GM23338 (cell line): ENCODE results near the gene SCAF4.

ENCODE experiments used
- CTCF ChIP-seq, 2 experiments: fragments of 200-600 bp in 1 of 2; sonication (generic) in 1 of 2; conservative IDR thresholded peaks; 2 replicates each; pipeline versions ENCODE4 v1.5.1 to v1.6.1; 2016 to 2017; ENCODE audit warnings: antibody characterized with exemption in 2 of 2, low read depth in 2 of 2, mild to moderate bottlenecking in 2 of 2, moderate library complexity in 1 of 2
- EZH2 ChIP-seq: fragments of 200-600 bp; sonication (generic); IDR thresholded peaks from one replicate; pipeline ENCODE4 v1.8.0; 2017; ENCODE audit warnings: antibody characterized with exemption, mild to moderate bottlenecking, low read depth; ENCODE audit not compliant: unreplicated experiment
- EZH2phosphoT487 ChIP-seq: fragments of 200-600 bp; sonication (generic); IDR thresholded peaks from one replicate; pipeline ENCODE4 v1.8.1; 2018; ENCODE audit warnings: antibody characterized with exemption; ENCODE audit not compliant: unreplicated experiment
- POLR2AphosphoS5 ChIP-seq: IDR thresholded peaks from 2 replicates; pipeline ENCODE4 v1.6.1; 2016; ENCODE audit warnings: antibody characterized with exemption, low read depth
- REST ChIP-seq: IDR thresholded peaks from one replicate; pipeline ENCODE4 v1.6.1; 2018; ENCODE audit warnings: antibody characterized with exemption; ENCODE audit not compliant: unreplicated experiment

DNA sequence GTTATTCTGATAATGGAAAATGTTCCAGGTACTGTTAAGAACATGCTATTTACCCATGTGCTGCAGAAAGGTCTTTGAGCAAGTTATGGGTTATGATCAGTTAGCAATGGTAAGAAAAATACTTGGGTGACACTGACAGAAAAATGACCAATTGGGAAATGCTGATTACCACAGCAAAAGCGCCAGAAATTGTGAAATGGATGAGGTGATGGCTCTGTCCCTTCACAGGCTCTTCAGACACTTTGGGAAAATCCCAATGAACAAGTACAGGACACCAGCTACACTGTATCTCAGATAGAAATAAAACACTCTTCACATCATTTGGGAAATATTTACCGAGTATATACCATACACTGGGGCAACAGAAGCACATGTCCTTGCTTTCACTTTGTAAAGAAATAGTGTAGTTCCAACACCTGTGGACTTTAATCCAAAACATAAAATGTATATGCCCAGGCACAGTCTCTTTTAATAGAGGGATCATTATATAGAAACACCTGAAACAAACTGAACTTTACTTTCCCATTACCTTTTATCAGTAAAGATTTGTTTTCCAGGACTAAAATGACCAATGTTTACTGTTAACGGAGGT, 58.5 kb downstream of the SCAF4 start:
- TF ChIP-seq POLR2AphosphoS5 (no peak), CTCF (conservative IDR thresholded peaks at IDR 0.05; ENCODE audit: low read depth in 2 of 2) (no peak), REST (no peak), EZH2phosphoT487 (no peak), EZH2 (no peak)
